A673 (cell line): ENCODE data around the gene TMEM63B. TPM values are rescaled to one million over a fixed set of nuclear protein-coding genes. Genes with fewer than 3 reads are reported as not detected.

Experiments
- BruUV-seq: library from RNA; stranded (reverse); fragments of 400-500 nt; replicated peaks from 2 replicates; lab custom pipeline; 2021; lab: Mats Ljungman, UMichigan
- CTCF ChIA-PET: fragments of 300-600 bp; sonication (Branson Sonifier 250); formaldehyde crosslinking; loops from one replicate; lab custom pipeline; 2022; ENCODE audit warnings: antibody characterized with exemption; lab: Charles Lee
- POLR2A ChIA-PET: fragments of 300-600 bp; sonication (Branson Sonifier 250); formaldehyde crosslinking; loops from one replicate; lab custom pipeline; 2022; ENCODE audit warnings: antibody characterized with exemption; ENCODE audit not compliant: low non-redundant PET; lab: Charles Lee
- DNase-seq: peaks from one replicate; pipeline ENCODE4 v3.0.0-alpha.2; 2015; ENCODE audit warnings: low spot score
- H3K27ac ChIP-seq: fragments of 200-600 bp; sonication (generic); 2 replicates; pipeline ENCODE4 v1.5.1; 2016; ENCODE audit warnings: mixed run types, low read depth, mild to moderate bottlenecking, mixed read lengths, antibody characterized with exemption, low read length; ENCODE audit not compliant: poor library complexity, severe bottlenecking
- H3K27me3 ChIP-seq: fragments of 200-600 bp; sonication (generic); replicated peaks from 2 replicates; pipeline ENCODE4 v1.6.1; 2017; ENCODE audit warnings: mixed run types, low read depth, mild to moderate bottlenecking, mixed read lengths, antibody characterized with exemption, low read length; ENCODE audit not compliant: insufficient read depth, poor library complexity
- H3K36me3 ChIP-seq: fragments of 200-600 bp; sonication (generic); 2 replicates; pipeline ENCODE4 v1.6.1; 2016; ENCODE audit warnings: mixed run types, mild to moderate bottlenecking, mixed read lengths, antibody characterized with exemption, low read length; ENCODE audit not compliant: insufficient read depth, poor library complexity, severe bottlenecking
- H3K4me1 ChIP-seq: fragments of 200-600 bp; sonication (generic); 2 replicates; pipeline ENCODE4 v1.6.1; 2017; ENCODE audit warnings: mixed run types, mild to moderate bottlenecking, mixed read lengths, antibody characterized with exemption, low read length; ENCODE audit not compliant: insufficient read depth, poor library complexity, severe bottlenecking
- H3K4me3 ChIP-seq: fragments of 200-600 bp; sonication (generic); 2 replicates; pipeline ENCODE4 v1.5.1; 2016; ENCODE audit warnings: low read depth, mixed run types, mild to moderate bottlenecking, mixed read lengths, low read length; ENCODE audit not compliant: poor library complexity, severe bottlenecking
- H3K9me3 ChIP-seq: fragments of 200-600 bp; sonication (generic); 2 replicates; pipeline ENCODE4 v1.6.1; 2016; ENCODE audit warnings: mixed run types, low read depth, mild to moderate bottlenecking, mixed read lengths, antibody characterized with exemption, low read length; ENCODE audit not compliant: poor library complexity, severe bottlenecking
- CTCF ChIP-seq: fragments of 300-800, 200-600 bp; sonication (generic); conservative IDR thresholded peaks from 2 replicates; pipeline ENCODE4 v1.5.1; 2017; ENCODE audit warnings: low read depth, mild to moderate bottlenecking, antibody characterized with exemption, low read length, moderate library complexity, mixed read lengths
- EZH2 ChIP-seq: fragments of 200-600 bp; sonication (generic); IDR thresholded peaks from 2 replicates; pipeline ENCODE4 v1.6.1; 2017; ENCODE audit warnings: borderline replicate concordance, low read depth, mild to moderate bottlenecking, mixed read lengths, antibody characterized with exemption, low read length; ENCODE audit not compliant: poor library complexity, severe bottlenecking
- intact Hi-C: fragments of 100-400 bp; cut with micrococcal nuclease; formaldehyde crosslinking; loops from one replicate; pipeline ENCODE4 v1.10.0; 2022; ENCODE audit not compliant: unreplicated experiment
- total RNA-seq: library from RNA; stranded (reverse); gene quantifications from 2 replicates; pipeline ENCODE4 v1.2.3, GENCODE V29; 2021

TMEM63B gene
- total RNA-seq, 1 experiment from 2014 or later, result 32.0 TPM

GRCh38 chr6:44169154-44169553 lies 41.8 kb downstream of the TMEM63B start:
- no peak overlapping the region for H3K27ac ChIP-seq
- intact Hi-C loops, result no loop called here
- no peaks in the 10 kb centered on the region for H3K36me3 ChIP-seq
- H3K27me3 ChIP-seq, result no peaks in the 10 kb centered on the region
- no peak overlapping the region for H3K4me3 ChIP-seq
- POLR2A ChIA-PET, result no interaction called here
- no TSS peak for BruUV-seq
- H3K4me1 ChIP-seq, result no peaks in the 10 kb centered on the region
- TF ChIP-seq CTCF, result no peak
- TF ChIP-seq EZH2, result no peak
- DNase-seq, result no peak
- H3K9me3 ChIP-seq, result no peaks in the 10 kb centered on the region
- CTCF ChIA-PET, result interaction anchor here (0.5 kb wide), 1 partner anchor 152 kb away, joined by 8 read pairs; no protein-coding TSS in a partner anchor

- POLR2A ChIA-PET, result no interaction called here
- H3K36me3 ChIP-seq, result no peaks in the 10 kb centered on the region
- no peak for TF ChIP-seq CTCF
- TF ChIP-seq EZH2, result no peak
- no peaks in the 10 kb centered on the region for H3K27me3 ChIP-seq
- H3K27ac ChIP-seq, result no peak overlapping the region
- no peaks in the 10 kb centered on the region for H3K9me3 ChIP-seq
- no TSS peak for BruUV-seq
- H3K4me3 ChIP-seq, result no peak overlapping the region
- DNase-seq, result no peak
- no peaks in the 10 kb centered on the region for H3K4me1 ChIP-seq
- intact Hi-C loops, result no loop called here
- CTCF ChIA-PET, result no interaction called here
Observed at GRCh38 chr6:44169886-44170570, 42.7 kb downstream of the TMEM63B start.

GRCh38 chr6:44171899-44172546 lies 44.7 kb downstream of the TMEM63B start:
- TF ChIP-seq CTCF (no peak), EZH2 (no peak)
- POLR2A ChIA-PET, result interaction anchor here (0.5 kb wide), 1 partner anchor 80 kb away, joined by 3 read pairs; no protein-coding TSS in a partner anchor
- Histone ChIP-seq H3K27ac (no peak overlapping the region), H3K9me3 (no peaks in the 10 kb centered on the region), H3K27me3 (no peaks in the 10 kb centered on the region), H3K4me3 (no peak overlapping the region), H3K4me1 (no peaks in the 10 kb centered on the region), H3K36me3 (no peaks in the 10 kb centered on the region)
- intact Hi-C loops, result loop anchor here (1.0 to 2.0 kb wide), 2 partner anchors 66 to 167 kb away; no protein-coding TSS in a partner anchor
- CTCF ChIA-PET, result interaction anchor here (0.6 to 1.3 kb wide), 3 partner anchors 14 to 237 kb away, joined by 3 to 5 read pairs (median 3); partner anchors contain the start of genes CAPN11 and SLC35B2
- DNase-seq, result no peak
- BruUV-seq, result no TSS peak
